Uterus (tissue), 4 donors: ENCODE measurements around the gene CFDP1. TPM values are rescaled to one million over a fixed set of nuclear protein-coding genes. Genes with fewer than 3 reads are reported as not detected.

Source experiments
- DNase-seq, 2 donors: peaks; one replicate each; pipeline ENCODE4 v3.0.0-alpha.2; 2019 to 2020
- H3K27ac ChIP-seq, 2 donors: fragments of 200-600 bp; sonication (generic); 1 replicate in 1 of 2; 2 replicates in 1 of 2; pipeline ENCODE4 v1.5.1; 2016 to 2018
- H3K27me3 ChIP-seq, 2 donors: fragments of 200-600 bp; sonication (generic); one replicate each; pipeline ENCODE4 v1.5.1; 2018 to 2019; ENCODE audit warnings: control low read depth in 1 of 2
- H3K36me3 ChIP-seq, 2 donors: fragments of 200-600 bp; sonication (generic); one replicate each; pipeline ENCODE4 v1.5.1; 2019; ENCODE audit warnings: control low read depth in 1 of 2
- H3K4me1 ChIP-seq, 2 donors: fragments of 200-600 bp; sonication (generic); one replicate each; pipeline ENCODE4 v1.5.1; 2018 to 2019; ENCODE audit warnings: control low read depth in 1 of 2
- H3K4me3 ChIP-seq, 2 donors: fragments of 200-600 bp; sonication (generic); 1 replicate in 1 of 2; 2 replicates in 1 of 2; pipeline ENCODE4 v1.5.1; 2018 to 2019; ENCODE audit warnings: mild to moderate bottlenecking in 1 of 2
- H3K9me3 ChIP-seq, 2 donors: fragments of 200-600 bp; sonication (generic); one replicate each; pipeline ENCODE4 v1.5.1; 2019; ENCODE audit warnings: control low read depth in 1 of 2
- POLR2A ChIP-seq, 2 donors: fragments of 450-650 bp; IDR thresholded peaks; one replicate each; pipeline ENCODE4 v1.6.1; 2016; ENCODE audit warnings: antibody characterized with exemption in 2 of 2, mild to moderate bottlenecking in 1 of 2, moderate library complexity in 1 of 2
- intact Hi-C: fragments of 100-400 bp; cut with DNase I; formaldehyde crosslinking; loops from one replicate; pipeline ENCODE4 v1.15.1; 2023; ENCODE audit warnings: low total_unique reads
- total RNA-seq, 4 donors: library from RNA; depleted of rRNA in 3 of 4; stranded (reverse); fragments of >200 nt in 3 of 4; gene quantifications; one replicate each; pipeline versions ENCODE4 v1.1.0 to v1.2.4, GENCODE V29; 2014 to 2023
- TF ChIP-seq, protein P1 (sequence below), 4 experiments: fragments of 200-600 bp in 2 of 4; fragments of 450-650 bp in 2 of 4; sonication (generic) in 2 of 4; IDR thresholded peaks; one replicate each; pipeline ENCODE4 v1.5.1; 2016 to 2019; ENCODE audit warnings: antibody characterized with exemption in 4 of 4, mild to moderate bottlenecking in 2 of 4, moderate library complexity in 1 of 4
- donor health status: DM: yes; HTN: yes; CAD: no.

CFDP1 gene
- total RNA-seq, 4 donors from 2014 or later = 22.3 to 90.8 (median 73.4) TPM

DNA sequence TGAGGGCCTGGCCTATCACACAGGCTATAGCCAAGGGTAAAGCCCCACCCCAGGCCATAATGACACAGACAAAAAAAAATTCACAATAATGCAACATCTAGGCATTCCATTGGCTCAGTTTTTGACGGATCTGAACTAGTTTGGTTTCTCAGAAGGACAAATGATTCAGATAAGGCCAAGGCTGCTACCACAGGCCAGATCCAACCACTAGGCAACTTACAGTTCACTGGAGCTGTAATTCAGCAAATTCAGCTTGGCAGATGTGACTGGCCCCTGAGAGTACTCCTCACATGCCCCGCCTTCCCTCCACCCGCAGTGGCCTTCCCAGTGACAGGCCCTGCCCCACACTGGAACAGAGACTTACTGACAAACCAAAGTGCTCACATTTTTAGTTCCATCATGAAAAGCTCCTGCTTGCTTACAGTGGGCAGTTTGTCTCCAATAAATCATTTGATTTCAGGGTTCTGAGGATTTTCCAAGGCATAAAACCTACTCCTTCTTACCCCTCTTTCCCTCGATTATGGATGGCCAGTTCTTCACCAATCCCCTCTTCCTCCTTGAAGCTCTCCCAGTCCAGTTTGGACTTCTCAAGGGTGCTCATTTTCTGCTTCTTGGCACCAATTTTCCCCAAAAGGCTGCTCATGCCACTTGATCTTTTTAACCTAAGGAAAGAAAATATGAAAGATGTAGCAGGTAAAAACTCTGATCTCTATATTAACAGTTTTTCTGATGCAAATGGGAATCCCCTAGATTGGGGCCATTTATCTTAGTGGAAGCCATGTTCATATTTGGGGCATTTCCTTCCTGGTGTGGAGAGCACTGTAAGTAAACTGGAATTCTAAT, 128.6 kb downstream of the CFDP1 start:
- H3K4me1 ChIP-seq = peaks cover 8% of the 10 kb centered on the region in 2 donors
- H3K27me3 ChIP-seq = no peaks in the 10 kb centered on the region
- H3K36me3 ChIP-seq = no peaks in the 10 kb centered on the region
- H3K9me3 ChIP-seq = no peaks in the 10 kb centered on the region
- DNase-seq = peak in 1 of 2 donors; percentile 37
- peak overlapping the region; percentile 80 to 84 for H3K27ac ChIP-seq
- intact Hi-C loops = no loop called here
- TF ChIP-seq, protein P1, sequence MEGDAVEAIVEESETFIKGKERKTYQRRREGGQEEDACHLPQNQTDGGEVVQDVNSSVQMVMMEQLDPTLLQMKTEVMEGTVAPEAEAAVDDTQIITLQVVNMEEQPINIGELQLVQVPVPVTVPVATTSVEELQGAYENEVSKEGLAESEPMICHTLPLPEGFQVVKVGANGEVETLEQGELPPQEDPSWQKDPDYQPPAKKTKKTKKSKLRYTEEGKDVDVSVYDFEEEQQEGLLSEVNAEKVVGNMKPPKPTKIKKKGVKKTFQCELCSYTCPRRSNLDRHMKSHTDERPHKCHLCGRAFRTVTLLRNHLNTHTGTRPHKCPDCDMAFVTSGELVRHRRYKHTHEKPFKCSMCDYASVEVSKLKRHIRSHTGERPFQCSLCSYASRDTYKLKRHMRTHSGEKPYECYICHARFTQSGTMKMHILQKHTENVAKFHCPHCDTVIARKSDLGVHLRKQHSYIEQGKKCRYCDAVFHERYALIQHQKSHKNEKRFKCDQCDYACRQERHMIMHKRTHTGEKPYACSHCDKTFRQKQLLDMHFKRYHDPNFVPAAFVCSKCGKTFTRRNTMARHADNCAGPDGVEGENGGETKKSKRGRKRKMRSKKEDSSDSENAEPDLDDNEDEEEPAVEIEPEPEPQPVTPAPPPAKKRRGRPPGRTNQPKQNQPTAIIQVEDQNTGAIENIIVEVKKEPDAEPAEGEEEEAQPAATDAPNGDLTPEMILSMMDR (IDR thresholded peaks at IDR 0.05) = no peak
- no peak for TF ChIP-seq POLR2A (IDR thresholded peaks at IDR 0.05)
- H3K4me3 ChIP-seq = no peak overlapping the region

DNA sequence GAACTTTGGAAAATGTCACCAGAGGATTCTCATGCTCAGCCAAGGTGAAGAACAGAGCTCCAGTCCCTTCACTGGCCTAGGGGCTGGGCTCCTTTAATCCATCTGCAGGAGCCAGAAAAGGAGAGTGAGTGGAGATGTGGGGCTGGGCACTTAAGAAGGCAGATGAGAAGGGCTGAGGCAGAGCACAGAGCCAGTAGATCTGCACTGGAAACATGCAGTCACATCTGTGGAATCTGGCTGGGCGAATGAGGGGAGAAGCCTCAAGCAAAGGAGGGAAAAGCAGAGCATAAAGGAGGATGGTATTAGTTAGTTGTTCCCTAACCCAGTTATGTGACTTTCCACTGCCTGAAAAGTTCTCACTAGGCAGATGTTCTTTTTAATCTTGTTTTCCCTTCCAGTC, 131.5 kb downstream of the CFDP1 start:
- Histone ChIP-seq H3K27me3 (no peaks in the 10 kb centered on the region), H3K4me1 (peaks cover 8% of the 10 kb centered on the region in 2 donors), H3K4me3 (no peak overlapping the region), H3K9me3 (no peaks in the 10 kb centered on the region), H3K36me3 (no peaks in the 10 kb centered on the region), H3K27ac (no peak overlapping the region)
- no peak for DNase-seq
- intact Hi-C loops = no loop called here
- TF ChIP-seq POLR2A (IDR thresholded peaks at IDR 0.05) = no peak
- TF ChIP-seq, protein P1 (IDR thresholded peaks at IDR 0.05) = no peak

DNA sequence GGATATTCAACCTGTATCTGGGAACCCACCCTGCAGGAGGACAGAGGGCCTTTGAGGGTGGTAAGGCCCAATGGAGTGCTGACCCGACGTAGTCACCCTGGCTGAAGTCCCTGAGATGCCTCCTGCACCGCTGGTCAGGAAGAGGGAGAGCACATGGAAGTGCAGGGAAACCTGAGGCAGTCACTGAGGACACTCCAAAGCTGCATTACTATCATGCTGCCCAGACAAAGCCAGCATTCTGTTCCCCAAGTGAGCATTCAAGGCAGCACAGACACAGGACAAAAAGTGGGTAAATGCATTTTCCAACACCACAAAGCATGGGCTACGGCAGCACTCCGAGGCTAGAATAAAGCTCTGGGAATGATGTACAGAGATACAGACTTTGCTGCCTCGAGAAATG, 135.0 kb downstream of the CFDP1 start:
- intact Hi-C loops = no loop called here
- no peak overlapping the region for H3K27ac ChIP-seq
- H3K4me3 ChIP-seq = no peak overlapping the region
- TF ChIP-seq, protein P1 (IDR thresholded peaks at IDR 0.05) = no peak
- no peak for TF ChIP-seq POLR2A (IDR thresholded peaks at IDR 0.05)
- no peaks in the 10 kb centered on the region for H3K36me3 ChIP-seq
- no peaks in the 10 kb centered on the region for H3K9me3 ChIP-seq
- no peak for DNase-seq
- H3K27me3 ChIP-seq = no peaks in the 10 kb centered on the region
- no peaks in the 10 kb centered on the region for H3K4me1 ChIP-seq

DNA sequence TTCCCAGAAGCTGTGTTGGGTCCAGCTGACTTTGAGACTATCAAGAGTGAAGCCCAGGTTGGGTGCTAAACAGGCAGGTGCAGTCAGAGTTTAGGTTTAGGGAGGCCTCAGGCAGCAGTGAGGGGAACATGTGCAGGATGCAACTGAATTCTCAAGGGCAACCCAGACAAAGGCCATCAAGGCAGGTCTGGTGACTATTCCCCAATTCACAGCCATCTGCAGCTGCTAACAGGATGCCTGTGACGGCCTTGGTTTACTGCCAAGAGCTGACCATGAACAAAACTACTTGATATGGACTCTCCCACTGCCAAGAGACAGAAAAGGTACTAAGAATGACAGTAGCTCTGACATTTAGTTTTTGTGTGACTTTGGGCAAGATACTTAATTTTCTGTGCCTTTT, 136.7 kb downstream of the CFDP1 start:
- Histone ChIP-seq H3K4me3 (no peak overlapping the region), H3K9me3 (no peaks in the 10 kb centered on the region), H3K4me1 (no peaks in the 10 kb centered on the region), H3K27ac (no peak overlapping the region), H3K27me3 (no peaks in the 10 kb centered on the region), H3K36me3 (no peaks in the 10 kb centered on the region)
- TF ChIP-seq, protein P1 (IDR thresholded peaks at IDR 0.05) = no peak
- TF ChIP-seq POLR2A (IDR thresholded peaks at IDR 0.05) = no peak
- intact Hi-C loops = no loop called here
- no peak for DNase-seq

DNA sequence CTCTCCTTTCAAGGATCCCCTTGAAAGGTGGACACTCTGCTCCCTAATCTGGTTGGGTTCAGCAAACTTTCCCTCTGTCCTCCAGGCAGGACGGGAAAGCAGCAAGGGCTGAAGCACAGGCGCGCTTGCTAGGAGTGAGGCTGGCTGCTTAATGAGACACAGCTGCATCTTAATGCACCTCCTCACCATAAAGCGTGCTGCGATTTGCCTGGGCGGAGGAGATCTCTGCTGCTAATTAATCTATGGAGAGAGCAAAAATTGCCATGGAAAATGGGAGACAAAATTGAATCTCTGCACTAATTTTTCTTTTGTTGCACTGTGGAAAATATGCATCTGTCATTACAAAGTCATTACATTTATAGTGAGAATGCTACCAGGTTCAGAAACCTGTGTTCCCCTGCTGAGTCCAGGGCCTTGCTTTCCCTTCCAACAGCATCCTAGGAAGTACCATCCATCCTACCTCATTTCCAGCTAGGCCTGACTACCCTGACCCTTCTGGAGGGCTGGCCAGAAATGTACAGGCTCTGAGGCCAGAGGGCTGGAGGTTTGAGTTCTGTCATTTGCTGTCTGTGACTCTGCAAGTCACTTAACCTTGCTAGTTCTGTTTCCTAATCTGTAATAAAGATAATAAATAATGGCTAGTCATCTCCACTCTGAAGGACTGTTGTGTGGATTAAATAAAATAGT, 138.4 kb downstream of the CFDP1 start:
- intact Hi-C loops = no loop called here
- H3K36me3 ChIP-seq = no peaks in the 10 kb centered on the region
- H3K27me3 ChIP-seq = no peaks in the 10 kb centered on the region
- H3K27ac ChIP-seq = no peak overlapping the region
- H3K9me3 ChIP-seq = no peaks in the 10 kb centered on the region
- no peak overlapping the region for H3K4me3 ChIP-seq
- no peaks in the 10 kb centered on the region for H3K4me1 ChIP-seq
- TF ChIP-seq, protein P1 (IDR thresholded peaks at IDR 0.05) = no peak
- no peak for TF ChIP-seq POLR2A (IDR thresholded peaks at IDR 0.05)
- DNase-seq = no peak
